HG03521 (cell line): ENCODE measurements around the gene CRACR2B.
A peak's percentile ranks its signal among the peaks of the same experiment; 100 is the strongest.

Experiments
- ATAC-seq: cut with Tn5 transposase; IDR thresholded peaks from one replicate; pipeline ENCODE4 v1.9.1; 2021; ENCODE audit warnings: mild to moderate bottlenecking, moderate library complexity; ENCODE audit not compliant: unreplicated experiment

Gene CRACR2B

DNA sequence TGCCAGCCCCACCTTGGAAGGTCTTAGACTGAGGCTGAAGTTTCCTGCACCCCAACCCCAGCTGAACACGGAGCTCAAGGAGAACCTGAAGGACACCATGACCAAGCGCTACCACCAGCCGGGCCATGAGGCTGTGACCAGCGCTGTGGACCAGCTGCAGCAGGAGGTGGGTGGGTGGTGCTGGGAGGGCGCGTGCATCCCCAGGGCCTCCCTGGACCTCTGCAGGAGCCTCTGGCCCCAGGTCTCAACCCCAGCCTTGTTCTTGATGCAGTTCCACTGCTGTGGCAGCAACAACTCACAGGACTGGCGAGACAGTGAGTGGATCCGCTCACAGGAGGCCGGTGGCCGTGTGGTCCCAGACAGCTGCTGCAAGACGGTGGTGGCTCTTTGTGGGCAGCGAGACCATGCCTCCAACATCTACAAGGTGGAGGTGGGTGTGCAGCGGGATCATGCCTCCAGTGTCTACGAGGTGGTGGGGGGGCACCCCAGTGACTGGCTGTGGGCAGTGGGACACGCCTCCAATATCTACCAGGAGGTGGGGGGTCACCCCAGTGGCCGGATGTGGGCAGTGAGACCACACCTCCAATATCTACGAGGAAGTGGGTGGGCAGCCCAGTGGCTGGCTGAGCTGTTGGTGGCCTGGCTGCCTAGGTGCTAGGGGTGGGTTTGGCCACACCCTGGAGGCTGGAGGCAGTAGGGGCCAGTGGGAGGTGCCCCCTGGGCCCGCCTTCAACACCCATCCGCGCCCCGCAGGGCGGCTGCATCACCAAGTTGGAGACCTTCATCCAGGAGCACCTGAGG, 9.7 kb downstream of the CRACR2B start:
- ATAC-seq: no peak

DNA sequence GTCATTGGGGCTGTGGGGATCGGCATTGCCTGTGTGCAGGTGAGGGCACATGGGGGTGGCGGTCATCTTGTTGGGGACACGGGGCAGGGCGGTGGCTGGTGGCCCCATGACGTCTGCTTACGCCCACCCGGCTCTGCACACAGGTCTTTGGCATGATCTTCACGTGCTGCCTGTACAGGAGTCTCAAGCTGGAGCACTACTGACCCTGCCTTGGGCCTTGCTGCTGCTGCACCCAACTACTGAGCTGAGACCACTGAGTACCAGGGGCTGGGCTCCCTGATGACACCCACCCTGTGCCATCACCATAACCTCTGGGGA, 10.2 kb downstream of the CRACR2B start:
- no peak for ATAC-seq

DNA sequence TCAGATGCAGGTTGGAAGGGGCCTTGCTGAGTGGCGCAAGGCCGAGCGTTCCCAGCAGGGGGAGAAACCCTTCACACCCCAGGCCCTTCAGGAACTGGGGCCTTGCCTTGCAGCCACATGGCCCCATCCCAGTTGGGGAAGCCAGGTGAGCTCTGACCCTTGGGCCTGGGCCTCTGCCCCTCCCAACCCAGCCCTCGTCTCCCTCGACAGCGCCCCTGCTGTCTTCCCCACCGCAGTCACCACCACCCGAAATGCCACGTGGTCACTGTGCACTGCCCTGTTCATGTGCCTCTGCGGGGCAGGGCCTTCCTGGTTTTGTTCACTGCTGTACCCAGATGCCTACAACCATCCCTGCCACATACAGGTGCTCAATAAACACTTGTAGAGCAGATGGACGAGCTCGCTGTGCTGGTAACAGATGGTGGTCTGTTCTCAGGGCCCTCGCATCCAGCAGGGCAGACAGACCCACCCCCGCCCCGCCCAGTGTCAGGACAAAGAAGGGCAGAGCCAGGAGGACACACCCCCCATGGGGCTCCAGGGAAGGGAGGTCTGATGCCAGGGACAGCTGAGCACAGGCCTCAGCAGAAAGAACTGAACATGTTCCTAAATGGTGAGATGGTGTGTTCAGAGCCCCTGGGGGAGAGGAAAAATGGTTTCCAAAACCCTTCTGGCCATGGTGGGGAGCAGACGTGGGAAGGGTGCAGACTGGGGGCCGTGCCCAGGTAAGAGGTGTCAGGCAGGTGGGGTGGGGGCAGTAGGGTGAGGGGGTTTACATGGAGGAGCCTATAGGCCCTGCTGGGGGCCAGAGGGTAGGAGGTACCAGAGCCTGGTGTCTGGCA, 10.9 kb downstream of the CRACR2B start:
- ATAC-seq: no peak

DNA sequence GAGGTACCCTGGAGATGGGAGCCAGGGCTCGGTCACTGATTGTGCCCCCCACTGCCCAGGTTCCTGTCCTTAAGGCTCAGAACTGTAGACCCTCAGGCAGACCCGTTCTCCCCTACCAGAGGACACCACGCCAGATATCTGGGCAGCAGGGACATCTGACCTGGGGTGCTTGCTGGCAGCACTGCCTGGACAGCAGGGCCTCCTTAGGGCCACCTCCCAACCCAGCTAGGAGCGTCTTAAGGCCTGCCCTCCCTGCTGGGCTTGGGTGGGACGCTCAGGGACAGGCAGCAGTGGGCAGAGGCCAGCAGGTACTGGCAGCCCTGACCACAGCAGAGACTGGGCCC, 11.5 kb downstream of the CRACR2B start:
- no peak for ATAC-seq

DNA sequence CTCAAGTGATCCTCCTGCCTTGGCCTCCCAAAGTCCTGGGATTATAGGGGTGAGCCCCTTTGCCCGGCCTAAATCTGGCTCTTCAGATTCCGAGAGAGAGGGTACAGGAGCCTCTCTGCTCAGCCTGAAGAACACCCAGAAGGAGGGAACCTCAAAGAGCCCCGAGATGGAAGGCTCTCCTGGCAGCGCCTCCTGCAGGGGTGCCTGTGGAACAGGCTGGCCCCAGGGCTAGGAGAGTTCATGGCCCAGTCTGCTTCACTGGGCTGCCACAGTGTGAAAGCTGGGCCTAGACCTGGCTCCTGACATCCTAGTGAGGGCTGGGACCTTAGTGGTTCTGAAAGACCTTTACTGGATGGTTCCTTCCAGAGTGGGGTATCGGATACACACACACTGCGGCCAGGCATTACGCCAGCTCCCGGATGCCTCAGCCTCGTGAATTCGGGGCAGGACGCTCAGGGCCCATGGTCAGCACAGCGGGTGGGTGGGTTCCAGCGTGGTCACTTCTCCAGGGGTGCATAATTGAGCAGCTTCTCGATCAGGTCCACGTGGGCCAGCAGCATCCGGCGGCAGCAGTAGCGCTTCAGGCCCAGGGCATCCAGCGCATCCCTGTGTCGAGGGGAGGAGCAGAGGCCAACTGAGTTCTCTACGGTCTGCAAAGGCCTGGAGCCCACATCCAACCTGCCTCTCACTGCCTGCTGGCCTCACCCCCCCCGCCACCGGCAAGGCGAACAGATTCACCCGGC, 12.3 kb downstream of the CRACR2B start:
- ATAC-seq: no peak

DNA sequence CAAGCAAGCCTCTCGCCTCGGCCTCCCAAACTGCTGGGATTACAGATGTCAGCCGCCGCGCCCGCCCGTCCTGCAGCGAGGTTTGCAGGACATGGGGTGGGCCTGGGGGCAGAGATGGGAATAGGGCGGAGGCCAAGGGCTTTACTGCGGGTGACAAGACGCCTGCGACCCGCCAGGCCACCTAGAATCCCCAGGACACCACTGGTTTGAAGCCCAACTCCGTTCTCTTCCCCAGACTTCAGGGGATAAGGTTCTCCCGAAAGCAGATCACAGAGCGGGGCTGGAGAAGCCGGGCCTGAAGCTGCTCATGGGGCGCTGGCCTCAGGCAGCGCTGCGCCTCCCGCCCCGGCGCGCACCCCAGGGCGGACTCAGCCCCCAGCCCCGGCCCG, 14.3 kb downstream of the CRACR2B start:
- ATAC-seq: peak; percentile 16

DNA sequence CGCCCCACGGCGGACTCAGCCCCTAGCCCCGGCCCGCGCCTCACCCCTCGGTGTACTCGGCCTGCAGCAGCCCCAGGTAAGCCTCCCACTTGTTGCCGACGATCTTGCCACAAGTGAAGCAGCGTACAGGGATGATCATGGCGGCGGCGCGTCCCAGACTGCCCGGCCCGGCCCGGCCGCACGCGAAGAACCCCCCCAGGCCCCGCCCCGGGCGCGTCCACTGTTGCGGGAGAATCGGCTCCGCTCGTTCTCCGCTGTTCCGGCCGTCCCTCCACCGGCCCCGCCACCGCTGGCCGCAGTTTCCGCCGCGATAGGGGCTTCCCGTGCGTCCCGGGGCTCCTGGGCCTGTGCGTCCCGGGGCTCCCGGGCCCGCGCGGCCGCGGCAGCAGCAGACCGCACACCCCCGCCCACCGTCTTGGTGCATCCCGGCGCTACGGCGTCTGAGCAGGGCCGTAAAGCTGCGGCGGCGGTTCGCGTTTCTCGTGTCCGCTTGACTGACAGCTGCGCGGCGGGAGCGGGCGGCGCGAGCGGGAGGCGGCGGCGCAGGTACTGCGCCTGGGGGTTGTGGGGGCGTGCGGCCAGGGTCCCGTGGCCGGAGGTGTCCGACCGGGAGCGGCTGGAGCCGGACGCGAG, 14.8 kb downstream of the CRACR2B start, which contains the start of the genes POLR2L and TSPAN4:
Gene POLR2L, minus strand, starts transcription at position 160 of the 633 bp plus-strand sequence. Its CDS starts 21 bp downstream, at position 139.
Gene TSPAN4, plus strand, starts transcription at position 483 of the 633 bp plus-strand sequence. CDS start 7,453 bp downstream, outside the sequence.
- peak; percentile 63 for ATAC-seq

DNA sequence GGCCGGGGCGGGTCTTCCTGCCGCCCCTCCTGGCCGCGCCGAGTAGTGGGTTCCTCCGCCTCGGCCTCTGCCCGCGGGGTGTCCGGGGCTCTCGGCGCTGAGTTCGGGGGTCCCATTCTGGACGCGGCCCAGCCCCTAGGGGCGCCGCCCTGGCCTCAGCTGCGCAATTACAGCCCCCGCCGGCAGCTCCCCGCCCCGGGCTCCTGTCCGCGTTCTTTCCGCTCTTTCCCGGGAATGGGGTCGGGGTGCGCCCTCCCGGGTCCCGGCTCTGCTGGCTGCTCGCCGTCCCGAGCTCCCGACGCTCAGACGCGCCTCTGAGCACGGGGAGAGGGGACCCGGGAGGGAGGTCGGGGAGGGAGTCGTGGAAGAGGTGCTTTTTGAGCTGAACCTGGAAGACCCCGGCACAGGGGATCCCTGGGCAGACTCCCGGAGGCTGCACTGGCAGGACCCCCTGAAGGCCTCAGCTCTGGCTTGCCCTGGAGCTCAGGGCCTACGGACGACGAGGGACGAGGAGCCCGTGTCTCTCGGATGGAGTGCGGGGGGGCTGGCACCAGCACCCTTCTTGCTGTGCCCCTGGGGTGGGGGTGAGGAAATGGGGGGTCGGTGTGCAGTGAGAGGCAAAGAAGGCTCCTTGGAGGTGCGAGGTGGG, 15.5 kb downstream of the CRACR2B start:
- peak; percentile 2 for ATAC-seq

DNA sequence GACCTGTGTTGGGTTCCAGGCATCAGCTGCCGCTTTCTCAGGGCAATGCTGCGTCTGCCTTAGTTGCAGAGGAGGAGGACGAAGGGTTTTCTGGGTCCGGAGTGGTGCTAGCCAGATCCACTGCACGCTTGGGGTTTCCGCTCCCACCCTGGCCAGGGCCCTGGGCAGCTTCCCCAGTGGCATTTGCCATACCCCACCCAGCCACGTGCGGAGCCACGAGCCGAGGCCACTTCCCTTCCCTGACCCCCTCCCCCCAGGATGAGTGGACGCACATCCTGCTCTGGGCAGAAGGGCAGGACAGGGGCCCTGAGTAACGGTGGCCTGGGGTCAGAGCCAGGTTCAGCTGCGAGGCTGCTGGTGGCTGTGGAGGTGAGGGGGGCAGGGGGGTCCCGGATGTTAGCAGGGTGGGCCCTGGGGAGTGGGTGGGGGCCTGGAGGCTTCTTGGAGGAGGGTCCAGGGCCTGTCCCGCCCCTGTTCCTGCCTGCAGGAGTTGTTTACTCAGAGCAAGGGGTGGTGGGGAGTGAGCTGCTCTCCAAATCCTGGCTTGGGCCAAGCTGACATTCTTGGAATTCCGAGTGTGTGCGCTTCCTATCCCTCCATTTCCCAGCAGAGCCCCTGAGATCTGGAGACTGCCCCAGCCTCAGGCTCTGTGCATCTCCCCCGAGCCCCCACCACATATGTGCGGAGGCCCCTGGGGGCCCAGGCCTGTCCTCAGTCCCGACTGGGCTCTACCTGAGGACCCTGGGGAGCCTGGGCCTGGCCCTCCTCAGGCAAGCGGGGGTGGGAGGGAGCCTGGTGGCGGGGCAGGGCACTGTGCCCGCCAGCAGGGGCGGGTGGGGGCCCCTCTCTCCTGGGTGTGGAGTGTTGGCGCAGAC, 16.3 kb downstream of the CRACR2B start:
- ATAC-seq: no peak

DNA sequence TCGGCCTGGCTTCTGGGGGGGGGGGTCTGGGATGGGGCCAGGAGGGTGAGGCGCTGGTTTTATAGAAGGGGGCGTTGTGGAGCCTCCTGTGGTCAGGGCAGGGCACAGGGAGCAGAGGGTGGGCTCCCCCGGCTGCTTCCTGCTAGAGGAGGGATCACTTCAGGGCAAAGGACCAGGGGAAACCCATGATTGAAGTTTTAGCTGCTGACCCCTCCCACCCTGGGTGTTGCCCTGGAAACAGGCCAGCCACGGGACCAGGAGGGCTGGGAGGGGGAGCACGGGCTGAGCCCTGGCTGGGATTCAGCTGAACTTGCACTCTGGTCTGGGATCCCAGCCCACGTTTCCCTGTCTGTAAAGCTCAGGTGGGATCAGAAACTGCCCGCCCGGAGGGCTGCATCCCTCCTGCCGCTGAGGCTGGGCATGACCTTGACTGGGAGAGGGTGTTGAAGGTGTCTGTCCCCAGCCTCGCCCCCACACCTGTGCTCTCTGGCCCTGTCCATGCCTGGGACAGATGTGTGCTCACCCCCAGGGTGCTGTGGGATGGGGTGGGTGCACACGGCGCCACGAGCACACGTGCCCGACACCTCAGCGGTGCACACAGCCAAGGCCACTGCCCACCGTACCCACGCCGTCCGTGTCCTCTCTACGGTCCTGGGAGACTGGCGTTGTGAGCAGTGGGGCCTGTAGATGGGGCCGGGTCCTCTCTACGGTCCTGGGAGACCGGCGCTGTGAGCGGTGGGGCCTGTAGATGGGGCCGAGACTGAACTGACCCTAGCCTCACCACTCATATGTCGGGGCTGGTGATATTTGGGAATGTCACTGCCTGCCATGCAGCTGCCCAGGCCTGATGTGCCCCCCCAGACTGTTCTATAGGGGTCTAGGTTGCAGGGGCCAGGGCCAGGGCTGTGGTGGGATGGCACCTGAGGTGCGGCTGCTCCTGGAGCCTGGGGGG, 17.2 kb downstream of the CRACR2B start:
- no peak for ATAC-seq

DNA sequence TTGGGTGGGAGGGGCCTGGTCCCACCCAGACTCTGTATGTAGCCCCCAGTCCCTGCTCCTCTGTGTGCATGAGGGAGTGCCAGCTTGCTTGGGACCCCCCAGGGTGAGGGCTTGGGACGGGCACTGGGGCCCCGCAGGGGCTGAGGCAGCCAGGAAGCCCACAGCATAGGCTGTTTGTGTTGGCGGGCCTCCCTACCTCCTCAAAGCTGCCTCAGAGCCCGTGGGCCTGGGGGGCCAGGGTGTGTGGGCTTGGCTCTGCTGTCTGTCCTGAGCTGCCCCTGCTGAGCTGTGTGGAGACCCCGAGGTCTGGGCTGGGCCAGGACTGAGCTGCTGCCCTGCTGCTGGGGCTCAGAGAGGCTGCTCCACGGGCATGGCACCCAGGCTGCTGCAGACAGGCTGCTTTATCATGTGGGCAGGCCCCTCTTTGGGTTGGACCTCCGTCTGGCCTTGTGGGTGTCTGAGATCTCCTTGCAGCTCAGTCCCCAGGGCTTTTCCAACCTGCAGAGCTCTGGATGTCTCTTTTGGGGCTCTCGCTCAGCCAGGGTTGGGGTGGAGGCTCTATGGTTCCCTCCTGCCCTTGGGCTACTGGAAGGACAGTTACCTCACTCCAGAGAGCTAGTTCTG, 18.3 kb downstream of the CRACR2B start:
- no peak for ATAC-seq

DNA sequence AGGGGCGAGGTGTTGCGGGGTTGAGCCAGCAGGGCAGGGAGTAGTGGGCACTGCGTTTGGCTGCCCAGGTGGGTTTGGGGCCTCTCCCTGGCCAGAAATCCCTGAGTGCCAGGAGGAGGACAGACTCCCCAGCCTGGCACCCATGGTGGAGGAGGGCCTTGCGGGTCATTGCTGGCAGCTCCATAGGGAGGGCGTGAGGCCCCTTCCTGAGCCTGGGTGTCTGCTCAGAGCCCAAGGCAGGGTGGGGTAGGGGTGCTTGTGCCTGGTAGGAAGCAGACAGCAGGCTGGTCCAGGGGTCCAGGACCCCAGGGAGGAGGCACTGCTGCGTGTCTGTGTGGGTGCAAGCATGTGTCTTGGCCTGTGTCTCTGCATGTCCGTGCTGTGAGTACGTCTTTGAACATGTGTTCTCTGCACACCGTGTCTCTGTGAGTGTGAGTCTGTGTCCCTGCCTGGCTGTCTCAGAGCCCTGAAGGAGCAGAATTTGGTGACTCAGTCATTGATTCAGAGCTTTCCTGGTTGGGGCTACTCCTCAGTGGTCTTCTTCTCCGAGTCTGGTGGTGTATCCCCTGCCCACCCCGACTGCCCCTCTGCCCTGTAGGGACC, 18.9 kb downstream of the CRACR2B start:
- ATAC-seq: no peak

DNA sequence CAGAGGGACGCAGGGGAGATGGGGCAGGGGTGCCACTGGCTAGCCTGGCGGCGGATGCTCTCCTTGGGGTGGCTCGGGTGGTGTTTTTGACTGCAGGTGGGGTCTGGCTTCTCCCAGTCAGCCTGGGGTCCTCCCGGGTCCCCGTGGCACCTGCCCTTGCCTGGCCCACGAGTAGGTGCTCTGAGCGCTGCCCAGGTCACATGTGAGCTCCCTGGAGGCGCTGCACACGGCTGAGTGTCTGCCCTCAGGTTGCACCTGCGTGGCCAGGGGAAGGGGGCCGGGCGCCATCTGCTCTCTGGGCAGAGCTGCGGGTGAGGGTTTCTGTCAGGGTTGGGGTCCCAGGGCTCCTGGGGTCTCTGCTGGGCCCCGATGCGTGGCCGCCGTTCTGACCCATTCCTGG, 20.2 kb downstream of the CRACR2B start:
- ATAC-seq: no peak

DNA sequence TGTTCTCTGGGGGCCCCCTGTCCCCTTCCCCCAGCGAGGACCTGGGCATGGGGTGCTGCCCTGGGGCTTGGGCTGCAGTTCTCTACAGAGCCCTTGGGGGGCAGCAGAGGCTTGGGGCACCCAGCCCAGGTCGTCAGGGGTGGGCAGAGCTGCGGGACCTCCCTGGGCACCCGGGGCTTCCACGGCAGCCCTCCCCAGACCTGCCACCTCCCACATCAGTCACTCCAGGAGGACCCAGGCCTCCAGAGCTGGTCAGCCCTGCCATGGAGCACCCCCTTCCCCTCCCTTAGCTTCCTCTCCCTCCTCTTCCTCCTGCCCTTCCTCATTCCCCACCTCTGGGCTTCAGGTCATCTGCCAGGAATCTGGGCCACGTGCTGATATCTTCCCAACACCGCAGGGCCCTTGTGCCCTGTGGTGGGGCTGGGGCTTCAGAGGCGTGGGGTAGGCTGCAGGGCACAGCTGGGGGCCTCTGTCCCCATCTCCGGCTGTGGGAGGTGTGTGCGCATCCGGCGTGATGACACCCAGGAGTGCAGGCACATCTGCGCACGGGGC, 20.7 kb downstream of the CRACR2B start:
- peak; percentile 38 for ATAC-seq

DNA sequence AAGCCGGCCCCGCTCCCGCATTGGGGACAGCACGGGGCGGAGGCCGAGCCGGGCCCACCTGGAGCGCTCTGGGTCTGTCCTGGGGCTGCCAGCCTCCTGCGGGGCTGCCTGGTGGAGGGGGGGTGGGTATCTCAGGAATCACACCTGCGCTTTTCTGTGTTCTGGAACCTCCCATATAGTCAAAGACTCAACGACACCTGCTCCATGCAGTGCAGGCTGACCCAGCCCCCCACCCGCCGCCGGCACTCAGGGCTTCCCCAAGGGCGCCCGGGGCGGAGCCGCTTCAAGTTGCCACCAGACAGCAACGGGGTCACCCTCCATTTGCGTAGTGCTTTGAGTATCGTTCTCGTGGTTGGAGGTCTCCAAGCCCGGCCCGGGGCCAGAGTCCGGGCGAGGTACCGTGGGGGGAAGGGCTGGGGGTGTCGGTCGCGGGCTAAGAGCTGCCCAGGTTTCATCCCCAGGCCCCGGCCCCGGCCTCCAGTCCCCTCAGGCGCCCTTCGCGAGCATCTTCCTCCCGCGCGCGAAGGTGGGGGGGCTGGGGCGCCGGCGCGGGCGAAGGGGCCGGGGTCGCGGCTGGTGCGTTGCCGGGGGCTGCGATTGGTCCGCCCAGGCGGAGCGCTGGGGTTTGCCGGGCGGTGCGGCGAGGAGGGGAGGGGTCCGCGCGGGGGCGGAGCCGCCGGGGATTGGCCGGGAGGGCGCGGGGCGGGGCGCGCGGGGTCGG, 21.5 kb downstream of the CRACR2B start:
- ATAC-seq: no peak

DNA sequence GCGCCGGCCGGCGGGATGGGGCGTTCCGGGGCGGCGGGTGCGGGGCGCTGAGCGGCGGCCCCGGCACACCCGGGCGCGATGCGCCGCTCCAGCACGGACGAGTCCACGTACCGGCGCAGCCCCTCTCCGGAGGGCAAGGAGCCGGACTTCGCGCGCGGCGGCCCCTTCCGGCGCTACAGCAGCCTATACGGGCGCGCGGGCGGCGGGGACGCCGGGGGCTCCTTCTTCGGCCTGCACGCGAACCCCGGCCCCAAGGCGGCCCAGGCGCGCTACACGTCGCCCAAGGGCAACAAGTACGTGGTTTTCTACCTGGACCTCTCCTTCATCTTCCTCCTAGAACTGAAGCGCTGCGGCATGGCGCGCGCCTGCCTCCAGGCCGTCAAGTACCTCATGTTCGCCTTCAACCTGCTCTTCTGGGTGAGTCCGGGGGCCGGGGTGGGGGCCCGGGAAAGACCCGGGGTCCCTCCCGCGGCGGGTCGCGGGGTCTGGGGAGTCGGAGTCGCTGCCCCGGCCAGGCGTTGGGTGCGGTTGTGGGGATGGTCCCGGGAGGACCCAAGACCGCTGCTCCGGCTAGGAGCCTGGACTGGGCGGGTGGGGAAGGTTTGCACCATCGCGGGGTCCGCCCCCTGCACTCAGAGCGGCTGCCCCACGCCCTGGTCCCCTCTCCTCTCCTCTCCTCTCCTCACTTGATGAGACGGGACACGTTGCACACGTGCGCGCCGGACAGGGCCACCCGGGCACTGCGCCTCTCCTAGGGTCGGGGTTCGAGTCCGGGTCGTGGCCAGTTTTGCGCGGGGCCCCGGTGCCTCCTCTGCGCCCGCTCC, 22.4 kb downstream of the CRACR2B start:
- no peak for ATAC-seq
